H1 (cell line): ENCODE data around the gene TBC1D2B. TPM values are rescaled to one million over a fixed set of nuclear protein-coding genes. Genes with fewer than 3 reads are reported as not detected.

ENCODE experiments used
- CHD1 ChIP-seq: IDR thresholded peaks from 2 replicates; pipeline ENCODE4 v1.6.1; 2012; ENCODE audit warnings: low read depth, low read length, improper control_type of control experiment
- CREB1 ChIP-seq: IDR thresholded peaks from 2 replicates; pipeline ENCODE4 v1.6.1; 2012; ENCODE audit warnings: inconsistent platforms
- GTF2F1 ChIP-seq: IDR thresholded peaks from 2 replicates; pipeline ENCODE4 v1.6.1; 2012; ENCODE audit warnings: low read depth, low read length, improper control_type of control experiment, borderline replicate concordance
- RAD21 ChIP-seq, 2 experiments: IDR thresholded peaks in 1 of 2; conservative IDR thresholded peaks in 1 of 2; 2 replicates each; pipeline ENCODE4 v1.6.1; 2011; ENCODE audit warnings: low read depth in 2 of 2, low read length in 2 of 2, improper control_type of control experiment in 1 of 2, inconsistent platforms in 1 of 2, mild to moderate bottlenecking in 1 of 2, moderate library complexity in 1 of 2
- polyA plus RNA-seq, 7 experiments: library from polyadenylated mRNA; depleted of rRNA in 3 of 7; stranded (reverse) in 5 of 7; unstranded in 2 of 7; fragments of >200 nt in 5 of 7; fragments of 200-250 nt in 2 of 7; gene quantifications; 1 replicate in 5 of 7; 2 replicates in 1 of 7; 4 replicates in 1 of 7; pipeline versions ENCODE4 v1.2.1 to v1.2.3, GENCODE V29; 2011 to 2013; ENCODE audit warnings: missing spikeins in 2 of 7, mixed read lengths in 2 of 7
- total RNA-seq: library from RNA; stranded (reverse); fragmentation: NEBNext Ultra II Directional; extraction: Animal tissue kit (Norgen Biotek cat#: 25700); gene quantifications from 2 replicates; pipeline ENCODE4 v1.2.1, GENCODE V29; 2021

TBC1D2B gene
- total and polyA plus RNA-seq, 2 of the 8 experiments (the other 6 are each of a cell fraction or from before 2014, with no cell fraction given) = 11.9 to 19.5 TPM

GRCh38 chr15:78070049-78070700 is 7.3 kb downstream of the TBC1D2B start (continued):
- no peak for TF ChIP-seq RAD21 (IDR thresholded peaks at IDR 0.05 in 1 of 2, conservative IDR thresholded peaks at IDR 0.05 in 1 of 2; ENCODE audit: low read depth in 2 of 2, low read length in 2 of 2)
- TF ChIP-seq CHD1 = no peak
- TF ChIP-seq GTF2F1 = no peak
- TF ChIP-seq CREB1 = no peak
